ENCODE data around the gene GIGYF1. TPM values are rescaled to one million over a fixed set of nuclear protein-coding genes. Genes with fewer than 3 reads are reported as not detected.

GIGYF1 gene
- total and polyA plus RNA-seq, 2 of the 13 experiments (the other 11 are each of a cell fraction or from before 2014, with no cell fraction given) = 7.6 to 16.1 TPM

DNA sequence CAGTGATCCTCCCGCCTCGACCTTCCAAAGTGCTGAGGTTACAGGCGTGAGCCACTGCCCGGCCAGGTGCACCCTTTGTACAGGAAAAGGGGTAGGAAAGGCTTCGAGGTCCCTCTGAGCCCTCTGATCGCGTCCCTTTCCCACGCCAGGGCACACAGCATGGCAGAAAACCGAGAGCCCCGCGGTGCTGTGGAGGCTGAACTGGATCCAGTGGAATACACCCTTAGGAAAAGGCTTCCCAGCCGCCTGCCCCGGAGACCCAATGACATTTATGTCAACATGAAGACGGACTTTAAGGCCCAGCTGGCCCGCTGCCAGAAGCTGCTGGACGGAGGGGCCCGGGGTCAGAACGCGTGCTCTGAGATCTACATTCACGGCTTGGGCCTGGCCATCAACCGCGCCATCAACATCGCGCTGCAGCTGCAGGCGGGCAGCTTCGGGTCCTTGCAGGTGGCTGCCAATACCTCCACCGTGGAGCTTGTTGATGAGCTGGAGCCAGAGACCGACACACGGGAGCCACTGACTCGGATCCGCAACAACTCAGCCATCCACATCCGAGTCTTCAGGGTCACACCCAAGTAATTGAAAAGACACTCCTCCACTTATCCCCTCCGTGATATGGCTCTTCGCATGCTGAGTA lies 12.7 kb upstream of the GIGYF1 start (continued):
- TF ChIP-seq SPEN (CRISPR knock-in tag; IDR thresholded peaks at IDR 0.05; ENCODE audit: low read depth) = 0 out of 2 replicates have a peak, but pooled peaks have one; percentile 29
- no peak for TF ChIP-seq HNRNPUL1 (IDR thresholded peaks at IDR 0.05; ENCODE audit: low read depth, low read length)
- TF ChIP-seq CCAR2 (optimal IDR thresholded peaks at IDR 0.05; ENCODE audit: low read depth, low read length) = no peak
- no peak for TF ChIP-seq NR2C2 (CRISPR knock-in tag; IDR thresholded peaks at IDR 0.05; ENCODE audit: borderline replicate concordance)
- TF ChIP-seq ZNF567 (CRISPR knock-in tag; IDR thresholded peaks at IDR 0.05; ENCODE audit: borderline replicate concordance) = no peak
- TF ChIP-seq ASH2L (IDR thresholded peaks at IDR 0.05; ENCODE audit: insufficient read length, low read depth, low read length) = no peak
- TF ChIP-seq ZNF230 (CRISPR knock-in tag; IDR thresholded peaks at IDR 0.05) = no peak
- no peak for TF ChIP-seq SMARCC2 (IDR thresholded peaks at IDR 0.05)
- TF ChIP-seq GATA4 (IDR thresholded peaks at IDR 0.05; ENCODE audit: borderline replicate concordance, low read depth) = no peak
- TF ChIP-seq ZNF800 (CRISPR knock-in tag; IDR thresholded peaks at IDR 0.05) = no peak
- TF ChIP-seq TCF12 (IDR thresholded peaks at IDR 0.05) = no peak
- TF ChIP-seq TCF12 (CRISPR knock-in tag; IDR thresholded peaks at IDR 0.05) = no peak
- no peak for TF ChIP-seq PPARG (CRISPR knock-in tag; conservative IDR thresholded peaks at IDR 0.05)
- TF ChIP-seq ZFAT (CRISPR knock-in tag; conservative IDR thresholded peaks at IDR 0.05) = no peak
- TF ChIP-seq, protein P1, sequence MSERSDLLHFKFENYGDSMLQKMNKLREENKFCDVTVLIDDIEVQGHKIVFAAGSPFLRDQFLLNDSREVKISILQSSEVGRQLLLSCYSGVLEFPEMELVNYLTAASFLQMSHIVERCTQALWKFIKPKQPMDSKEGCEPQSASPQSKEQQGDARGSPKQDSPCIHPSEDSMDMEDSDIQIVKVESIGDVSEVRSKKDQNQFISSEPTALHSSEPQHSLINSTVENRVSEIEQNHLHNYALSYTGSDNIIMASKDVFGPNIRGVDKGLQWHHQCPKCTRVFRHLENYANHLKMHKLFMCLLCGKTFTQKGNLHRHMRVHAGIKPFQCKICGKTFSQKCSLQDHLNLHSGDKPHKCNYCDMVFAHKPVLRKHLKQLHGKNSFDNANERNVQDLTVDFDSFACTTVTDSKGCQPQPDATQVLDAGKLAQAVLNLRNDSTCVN (CRISPR knock-in tag; IDR thresholded peaks at IDR 0.05; ENCODE audit: borderline replicate concordance) = no peak
- no peak for TF ChIP-seq NR0B2 (CRISPR knock-in tag; IDR thresholded peaks at IDR 0.05)
- TF ChIP-seq ZNF350 (CRISPR knock-in tag; IDR thresholded peaks at IDR 0.05; ENCODE audit: borderline replicate concordance, low read depth) = 0 out of 2 replicates have a peak, but pooled peaks have one; percentile 38
- TF ChIP-seq IKZF4 (CRISPR knock-in tag; IDR thresholded peaks at IDR 0.05; ENCODE audit: borderline replicate concordance, low read depth, not compliant biosample characterization) = no peak
- TF ChIP-seq, protein P2, sequence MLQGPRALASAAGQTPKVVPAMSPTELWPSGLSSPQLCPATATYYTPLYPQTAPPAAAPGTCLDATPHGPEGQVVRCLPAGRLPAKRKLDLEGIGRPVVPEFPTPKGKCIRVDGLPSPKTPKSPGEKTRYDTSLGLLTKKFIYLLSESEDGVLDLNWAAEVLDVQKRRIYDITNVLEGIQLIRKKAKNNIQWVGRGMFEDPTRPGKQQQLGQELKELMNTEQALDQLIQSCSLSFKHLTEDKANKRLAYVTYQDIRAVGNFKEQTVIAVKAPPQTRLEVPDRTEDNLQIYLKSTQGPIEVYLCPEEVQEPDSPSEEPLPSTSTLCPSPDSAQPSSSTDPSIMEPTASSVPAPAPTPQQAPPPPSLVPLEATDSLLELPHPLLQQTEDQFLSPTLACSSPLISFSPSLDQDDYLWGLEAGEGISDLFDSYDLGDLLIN (CRISPR knock-in tag; IDR thresholded peaks at IDR 0.05; ENCODE audit: borderline replicate concordance) = no peak
- TF ChIP-seq ZNF143 (CRISPR knock-in tag; IDR thresholded peaks at IDR 0.05) = no peak
- no peak for TF ChIP-seq ZNF484 (CRISPR knock-in tag; IDR thresholded peaks at IDR 0.05; ENCODE audit: borderline replicate concordance, low read depth)
- TF ChIP-seq ZNF282 (IDR thresholded peaks at IDR 0.05; ENCODE audit: partially characterized antibody) = no peak
- TF ChIP-seq FOSL1 (CRISPR knock-in tag; IDR thresholded peaks at IDR 0.05; ENCODE audit: borderline replicate concordance) = no peak
- no peak for TF ChIP-seq ZSCAN30 (CRISPR knock-in tag; IDR thresholded peaks at IDR 0.05)
- peak; percentile 55; the same call in 1 of the 2 replicates for TF ChIP-seq PITX1 (CRISPR knock-in tag; IDR thresholded peaks at IDR 0.05)

Data from HepG2 (cell line).